NCI-H526 (cell line): ENCODE data around the gene C10orf143.
"Not testable (repeated sequence)": the region's sequence is repeated elsewhere in the genome, so short reads cannot be mapped to it uniquely, and the experiment has no call there.

Experiments
- DNase-seq, 2 experiments: peaks; one replicate each; lab custom pipeline; 2025; lab: John Stamatoyannopoulos, UW

Gene C10orf143

GRCh38 chr10:130029209-130029608, 81.4 kb downstream of the C10orf143 start:
- no peak for DNase-seq

- no peak for DNase-seq
These were observed 82.2 kb downstream of the C10orf143 start for GRCh38 chr10:130028465-130028819.

- no peak for DNase-seq
These were observed 82.7 kb downstream of the C10orf143 start for GRCh38 chr10:130027716-130028464.

- DNase-seq = no peak
These were observed 83.8 kb downstream of the C10orf143 start for GRCh38 chr10:130026670-130027456.

GRCh38 chr10:130025811-130026485, 84.7 kb downstream of the C10orf143 start:
- DNase-seq = no peak

- no peak for DNase-seq
These were observed 85.3 kb downstream of the C10orf143 start for GRCh38 chr10:130025326-130025725.

GRCh38 chr10:130024779-130025325, 85.8 kb downstream of the C10orf143 start:
- no peak for DNase-seq

- DNase-seq = not testable (repeated sequence)
These were observed 86.3 kb downstream of the C10orf143 start for GRCh38 chr10:130024326-130024725.

- DNase-seq = no peak
These were observed 87.0 kb downstream of the C10orf143 start for GRCh38 chr10:130023454-130024230.

GRCh38 chr10:130022511-130023299, 87.9 kb downstream of the C10orf143 start:
- DNase-seq = no peak

GRCh38 chr10:130022086-130022485, 88.5 kb downstream of the C10orf143 start:
- no peak for DNase-seq

- DNase-seq = no peak
These were observed 89.2 kb downstream of the C10orf143 start for GRCh38 chr10:130021383-130021950.

GRCh38 chr10:130020651-130021382, 89.8 kb downstream of the C10orf143 start:
- DNase-seq = no peak

GRCh38 chr10:130018730-130019185, 91.9 kb downstream of the C10orf143 start:
- no peak for DNase-seq

- no peak for DNase-seq
These were observed 92.4 kb downstream of the C10orf143 start for GRCh38 chr10:130018265-130018664.

- no peak for DNase-seq
These were observed 93.0 kb downstream of the C10orf143 start for GRCh38 chr10:130017631-130018022.

- DNase-seq = no peak
These were observed 93.5 kb downstream of the C10orf143 start for GRCh38 chr10:130016993-130017630.

GRCh38 chr10:130016095-130016494, 94.5 kb downstream of the C10orf143 start:
- no peak for DNase-seq

- no peak for DNase-seq
These were observed 95.4 kb downstream of the C10orf143 start for GRCh38 chr10:130015075-130015695.
